H9 (cell line): ENCODE measurements around the gene P2RY8. TPM values are rescaled to one million over a fixed set of nuclear protein-coding genes. Genes with fewer than 3 reads are reported as not detected.

ENCODE experiments used
- DNase-seq: peaks from one replicate; pipeline ENCODE4 v3.0.0-alpha.2; 2017
- H2AFZ ChIP-seq: one replicate; pipeline ENCODE4 v1.6.1; 2013; ENCODE audit warnings: mild to moderate bottlenecking, low read length, control low read depth, moderate library complexity
- H2AK5ac ChIP-seq: 2 replicates; pipeline ENCODE4 v1.6.1; 2013; ENCODE audit warnings: low read length, control low read depth, mixed read lengths; ENCODE audit not compliant: insufficient read length
- H2BK120ac ChIP-seq: one replicate; pipeline ENCODE4 v1.6.1; 2013; ENCODE audit warnings: low read depth, mild to moderate bottlenecking, low read length, control low read depth, inconsistent platforms; ENCODE audit not compliant: poor library complexity, severe bottlenecking
- H2BK12ac ChIP-seq: 2 replicates; pipeline ENCODE4 v1.6.1; 2013; ENCODE audit warnings: low read length, control low read depth, mixed read lengths, low read depth; ENCODE audit not compliant: insufficient read length
- H2BK15ac ChIP-seq: 2 replicates; pipeline ENCODE4 v1.6.1; 2013; ENCODE audit warnings: low read depth, low read length, control low read depth
- H2BK20ac ChIP-seq: one replicate; pipeline ENCODE4 v1.6.1; 2013; ENCODE audit warnings: low read depth, mild to moderate bottlenecking, low read length, control low read depth, inconsistent platforms; ENCODE audit not compliant: poor library complexity, severe bottlenecking
- H2BK5ac ChIP-seq: 2 replicates; pipeline ENCODE4 v1.6.1; 2013; ENCODE audit warnings: low read length, control low read depth, mixed read lengths; ENCODE audit not compliant: insufficient read length
- H3K14ac ChIP-seq: 2 replicates; pipeline ENCODE4 v1.6.1; 2013; ENCODE audit warnings: low read length, control low read depth; ENCODE audit not compliant: insufficient read depth
- H3K18ac ChIP-seq: 2 replicates; pipeline ENCODE4 v1.6.1; 2013; ENCODE audit warnings: low read depth, mild to moderate bottlenecking, mixed read lengths, low read length, control low read depth; ENCODE audit not compliant: insufficient read length
- H3K23ac ChIP-seq: 2 replicates; pipeline ENCODE4 v1.6.1; 2013; ENCODE audit warnings: low read length, control low read depth, mixed read lengths, low read depth; ENCODE audit not compliant: insufficient read length
- H3K23me2 ChIP-seq: 2 replicates; pipeline ENCODE4 v1.6.1; 2013; ENCODE audit warnings: low read depth, mild to moderate bottlenecking, mixed read lengths, low read length, control low read depth; ENCODE audit not compliant: insufficient read length, poor library complexity, severe bottlenecking
- H3K27ac ChIP-seq: 2 replicates; pipeline ENCODE4 v1.5.1; 2013; ENCODE audit warnings: low read length, control low read depth, mixed read lengths, low read depth; ENCODE audit not compliant: insufficient read length
- H3K27me3 ChIP-seq: 2 replicates; pipeline ENCODE4 v1.6.1; 2013; ENCODE audit warnings: low read length, control low read depth, inconsistent platforms; ENCODE audit not compliant: insufficient read depth
- H3K4ac ChIP-seq: 2 replicates; pipeline ENCODE4 v1.6.1; 2013; ENCODE audit warnings: low read depth, mild to moderate bottlenecking, control low read depth, inconsistent platforms, low read length, moderate library complexity
- H3K4me1 ChIP-seq: 2 replicates; pipeline ENCODE4 v1.6.1; 2013; ENCODE audit warnings: low read length, control low read depth, inconsistent platforms; ENCODE audit not compliant: insufficient read depth
- H3K4me2 ChIP-seq: 2 replicates; pipeline ENCODE4 v1.6.1; 2013; ENCODE audit warnings: low read length, control low read depth, mixed read lengths; ENCODE audit not compliant: insufficient read length, insufficient read depth
- H3K56ac ChIP-seq: 2 replicates; pipeline ENCODE4 v1.6.1; 2013; ENCODE audit warnings: low read depth, mild to moderate bottlenecking, mixed read lengths, low read length, control low read depth; ENCODE audit not compliant: insufficient read length
- H3K79me1 ChIP-seq: 2 replicates; pipeline ENCODE4 v1.6.1; 2013; ENCODE audit warnings: low read depth, mild to moderate bottlenecking, moderate library complexity, low read length, control low read depth, inconsistent platforms; ENCODE audit not compliant: insufficient read depth, poor library complexity, severe bottlenecking
- H3K79me2 ChIP-seq: 2 replicates; pipeline ENCODE4 v1.6.1; 2013; ENCODE audit warnings: low read length, control low read depth, inconsistent platforms; ENCODE audit not compliant: insufficient read depth
- H3K9ac ChIP-seq: 2 replicates; pipeline ENCODE4 v1.6.1; 2013; ENCODE audit warnings: low read length, control low read depth, mixed read lengths; ENCODE audit not compliant: insufficient read length; ENCODE audit errors: extremely low read depth
- H3K9me3 ChIP-seq: one replicate; pipeline ENCODE4 v1.6.1; 2013; ENCODE audit warnings: low read depth, low read length, inconsistent platforms; ENCODE audit not compliant: control insufficient read depth
- H3T11ph ChIP-seq: one replicate; pipeline ENCODE4 v1.6.1; 2013; ENCODE audit warnings: mild to moderate bottlenecking, low read length, control low read depth, inconsistent platforms
- H4K20me1 ChIP-seq: one replicate; pipeline ENCODE4 v1.6.1; 2013; ENCODE audit not compliant: control insufficient read depth, insufficient read length, insufficient read depth
- H4K5ac ChIP-seq: 2 replicates; pipeline ENCODE4 v1.6.1; 2013; ENCODE audit warnings: low read depth, mild to moderate bottlenecking, mixed read lengths, low read length, control low read depth; ENCODE audit not compliant: insufficient read length
- H4K8ac ChIP-seq: replicated peaks from 2 replicates; pipeline ENCODE4 v1.6.1; 2013; ENCODE audit warnings: low read length, control low read depth, mixed read lengths, low read depth; ENCODE audit not compliant: insufficient read length
- H4K91ac ChIP-seq: 2 replicates; pipeline ENCODE4 v1.6.1; 2013; ENCODE audit warnings: low read depth, mild to moderate bottlenecking, moderate library complexity, mixed read lengths, low read length, control low read depth; ENCODE audit not compliant: insufficient read length
- H3K27ac Mint-ChIP-seq, 3 experiments: 2 replicates in 2 of 3; 3 replicates in 1 of 3; pipeline ENCODE4 v1.8.0; 2020 to 2021; ENCODE audit warnings: mixed read lengths in 3 of 3, mild to moderate bottlenecking in 1 of 3, moderate library complexity in 1 of 3
- H3K27me3 Mint-ChIP-seq: 2 replicates; pipeline ENCODE4 v1.8.0; 2021; ENCODE audit warnings: low read depth, mild to moderate bottlenecking, moderate library complexity, mixed read lengths
- H3K36me3 Mint-ChIP-seq, 3 experiments: 2 replicates in 2 of 3; 3 replicates in 1 of 3; pipeline ENCODE4 v1.8.0; 2020 to 2021; ENCODE audit warnings: low read depth in 3 of 3, mixed read lengths in 3 of 3; ENCODE audit not compliant: insufficient read depth in 1 of 3
- H3K4me1 Mint-ChIP-seq, 2 experiments: 2 replicates each; pipeline ENCODE4 v1.8.0; 2020; ENCODE audit warnings: mixed read lengths in 2 of 2
- H3K4me3 Mint-ChIP-seq, 2 experiments: 2 replicates in 1 of 2; 3 replicates in 1 of 2; pipeline ENCODE4 v1.8.0; 2020 to 2021; ENCODE audit warnings: mild to moderate bottlenecking in 2 of 2, mixed read lengths in 2 of 2, moderate library complexity in 1 of 2
- H3K9me3 Mint-ChIP-seq, 2 experiments: 2 replicates in 1 of 2; 3 replicates in 1 of 2; pipeline ENCODE4 v1.8.0; 2020; ENCODE audit warnings: mild to moderate bottlenecking in 2 of 2, mixed read lengths in 2 of 2, moderate library complexity in 1 of 2
- CTCF ChIP-seq: fragments of 200-600 bp; sonication (generic); conservative IDR thresholded peaks from 3 replicates; pipeline ENCODE4 v1.8.0; 2021; ENCODE audit warnings: antibody characterized with exemption, mild to moderate bottlenecking
- WGBS: extraction: QIAGEN DNeasy Blood & Tissue Kit; methylation state at CpG from one replicate; pipeline ENCODE4 v1.1.7; 2013; ENCODE audit warnings: missing lambda C conversion rate, low lambda C conversion rate, mixed read lengths; ENCODE audit not compliant: insufficient read length; ENCODE audit errors: extremely low coverage; 5-methylcytosine and 5-hydroxymethylcytosine counted together
- total RNA-seq: library from RNA; stranded (reverse); gene quantifications from 2 replicates; pipeline ENCODE4 v1.2.1, GENCODE V29; 2021

Gene P2RY8
- total RNA-seq, 1 experiment from 2014 or later = not detected

DNA sequence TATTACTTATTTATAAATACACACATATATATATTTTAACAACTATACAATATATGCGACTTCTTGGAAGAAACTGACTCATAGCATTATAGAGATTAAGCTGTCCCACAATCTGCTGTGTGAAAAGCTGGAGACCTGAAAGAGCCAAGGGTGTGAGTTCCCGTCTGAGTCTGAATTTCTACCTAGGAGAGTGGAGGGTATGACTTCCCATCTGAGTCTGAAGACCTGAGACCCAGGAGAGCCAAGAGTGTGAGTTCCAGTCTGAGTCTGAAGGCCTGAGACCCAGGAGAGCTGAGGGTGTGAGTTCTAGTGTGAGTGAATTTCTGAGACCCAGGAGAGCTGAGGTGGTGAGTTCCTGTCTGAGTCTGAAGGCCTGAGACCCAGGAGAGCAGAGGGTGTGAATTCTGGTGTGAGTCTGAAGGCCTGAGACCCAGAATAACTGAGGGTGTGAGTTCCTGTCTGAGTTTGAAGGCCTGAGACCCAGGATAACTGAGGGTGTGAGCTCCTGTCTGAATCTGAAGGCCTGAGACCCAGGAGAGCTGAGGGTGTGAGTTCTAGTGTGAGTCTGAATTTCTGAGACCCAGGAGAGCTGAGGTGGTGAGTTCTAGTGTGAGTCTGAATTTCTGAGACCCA is 8.9 kb upstream of the P2RY8 start:
- Mint-ChIP-seq H3K4me3 (no peak overlapping the region), H3K9me3 (no peaks in the 10 kb centered on the region; a peak in 1 of 5 replicates), H3K27me3 (no peaks in the 10 kb centered on the region), H3K36me3 (no peaks in the 10 kb centered on the region; a peak in 2 of 7 replicates), H3K27ac (peak overlapping the region in 1 of 3 experiments; percentile 40; a peak in 3 of 7 replicates), H3K4me1 (0 out of 4 replicates have a peak, but pooled peaks cover 0 to 2% of the 10 kb centered on the region in 2 experiments)
- Histone ChIP-seq H3K9me3 (no peaks in the 10 kb centered on the region), H3K4me2 (no peak overlapping the region), H3K4me1 (no peaks in the 10 kb centered on the region), H4K5ac (no peak overlapping the region), H2AK5ac (no peak overlapping the region), H3K14ac (no peak overlapping the region), H2BK120ac (no peak overlapping the region), H3K79me2 (no peaks in the 10 kb centered on the region), H4K20me1 (no peaks in the 10 kb centered on the region), H3T11ph (no peak overlapping the region), H3K18ac (no peak overlapping the region), H3K27ac (no peak overlapping the region), H4K8ac (no peak overlapping the region), H2BK12ac (no peak overlapping the region), H4K91ac (no peak overlapping the region), H3K23ac (no peak overlapping the region), H3K27me3 (no peaks in the 10 kb centered on the region), H3K4ac (no peak overlapping the region), H2BK20ac (no peak overlapping the region), H3K23me2 (no peaks in the 10 kb centered on the region), H3K79me1 (no peaks in the 10 kb centered on the region), H2BK15ac (no peak overlapping the region), H3K9ac (no peak overlapping the region), H3K56ac (no peak overlapping the region), H2BK5ac (no peak overlapping the region), H2AFZ (no peak overlapping the region)
- WGBS = no CpG with 5 or more reads among the region's 2 CpGs
- DNase-seq = no peak
- TF ChIP-seq CTCF = no peak
